C1 segment of cervical spinal cord (tissue), 14 donors: ENCODE results near the gene ZNF184.
"Not testable (repeated sequence)": the region's sequence is repeated elsewhere in the genome, so short reads cannot be mapped to it uniquely, and the experiment has no call there.

Experiments used
- DNase-seq, 14 donors: peaks; one replicate each; lab custom pipeline; 2025; lab: John Stamatoyannopoulos, UW

The ZNF184 gene

DNA sequence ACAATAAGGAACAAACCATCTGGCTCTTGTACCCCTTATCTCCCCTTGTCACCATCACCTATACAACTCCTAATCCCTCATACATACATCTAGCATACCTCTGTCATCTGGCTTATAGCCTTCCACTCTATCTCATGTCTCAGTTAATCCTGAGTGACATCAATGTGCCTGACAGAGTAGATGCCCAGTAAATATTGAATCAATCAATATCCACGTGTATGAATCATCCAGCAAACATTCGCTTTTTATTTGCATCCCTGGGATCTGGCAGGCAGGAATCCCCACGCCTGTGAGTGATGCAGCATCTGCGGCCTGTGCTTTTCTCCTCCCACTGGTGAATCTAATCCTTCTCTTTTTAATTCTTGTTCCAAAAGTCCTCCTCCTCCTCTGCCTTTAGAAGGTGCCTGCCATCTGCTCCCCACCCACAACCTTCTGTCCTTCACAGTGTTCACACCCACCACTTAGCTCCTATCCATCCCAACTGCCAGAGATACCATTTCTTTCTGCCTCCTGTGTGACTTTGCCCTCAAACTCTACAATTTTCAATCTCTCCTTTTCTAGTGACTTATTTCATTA, 46.8 kb downstream of the ZNF184 start:
- DNase-seq, result no peak

- DNase-seq, result not testable (repeated sequence)
Observed at GRCh38 chr6:27424851-27425250, 48.1 kb downstream of the ZNF184 start.

- peak in 4 of 14 donors; percentile 0 to 8 (median 2) for DNase-seq
Observed at GRCh38 chr6:27422651-27423332, 50.1 kb downstream of the ZNF184 start.

DNA sequence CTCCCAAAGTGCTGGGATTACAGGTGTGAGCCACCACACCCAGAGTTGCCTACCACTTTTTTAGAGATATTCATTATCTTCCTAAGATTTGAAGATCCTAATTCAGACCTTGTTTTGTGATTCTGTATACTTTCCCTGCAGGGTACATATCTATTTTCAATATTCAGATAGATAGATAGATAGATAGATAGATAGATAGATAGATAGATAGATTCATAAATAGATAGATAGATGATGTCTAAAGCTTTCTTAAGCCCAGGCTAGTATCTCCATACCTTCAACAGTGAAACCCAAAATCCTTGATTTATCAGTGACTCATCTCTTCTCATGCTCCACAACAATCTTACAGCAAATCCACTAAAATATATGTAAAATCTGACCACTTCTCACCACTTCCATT, 53.5 kb downstream of the ZNF184 start:
- DNase-seq, result no peak

DNA sequence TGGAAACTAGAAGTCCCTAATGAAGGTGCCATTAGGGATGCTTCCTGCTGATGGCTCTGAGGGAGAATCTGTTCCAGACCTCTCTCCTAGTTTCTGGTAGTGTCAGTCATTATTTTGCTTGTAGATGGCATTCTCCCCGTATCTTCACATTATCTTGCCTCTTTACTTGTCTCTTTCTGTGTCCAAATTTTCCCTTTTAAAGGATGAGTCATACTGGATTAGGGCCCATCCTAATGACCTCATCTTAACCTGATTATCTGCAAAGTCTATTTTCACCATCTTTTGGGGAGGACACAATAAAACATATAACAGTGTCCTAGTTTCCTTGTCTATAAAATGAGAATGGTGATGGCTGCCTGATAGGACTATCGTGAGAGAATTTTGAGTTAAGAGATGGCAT, 57.0 kb downstream of the ZNF184 start:
- no peak for DNase-seq

- DNase-seq, result no peak
Observed at GRCh38 chr6:27414996-27415395, 57.9 kb downstream of the ZNF184 start.

DNA sequence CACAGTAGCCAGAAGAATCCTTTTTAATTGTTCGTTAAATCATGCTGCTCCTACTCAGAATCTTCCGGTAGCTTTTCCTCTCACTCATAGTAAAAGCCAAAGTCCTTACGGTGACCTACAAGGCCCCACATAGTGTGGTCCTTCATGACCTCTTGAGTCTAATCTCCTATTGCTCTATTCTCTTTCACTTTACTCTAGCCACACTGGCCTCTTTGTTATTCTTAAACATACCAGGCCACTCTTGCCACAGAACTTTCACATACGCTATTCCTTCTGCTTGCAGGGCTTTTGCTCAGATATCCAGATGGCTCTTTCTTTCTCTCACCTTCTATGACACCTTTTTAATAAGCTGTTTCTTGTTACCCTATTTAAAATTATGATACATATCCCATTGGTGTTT, 58.6 kb downstream of the ZNF184 start:
- DNase-seq, result no peak

DNA sequence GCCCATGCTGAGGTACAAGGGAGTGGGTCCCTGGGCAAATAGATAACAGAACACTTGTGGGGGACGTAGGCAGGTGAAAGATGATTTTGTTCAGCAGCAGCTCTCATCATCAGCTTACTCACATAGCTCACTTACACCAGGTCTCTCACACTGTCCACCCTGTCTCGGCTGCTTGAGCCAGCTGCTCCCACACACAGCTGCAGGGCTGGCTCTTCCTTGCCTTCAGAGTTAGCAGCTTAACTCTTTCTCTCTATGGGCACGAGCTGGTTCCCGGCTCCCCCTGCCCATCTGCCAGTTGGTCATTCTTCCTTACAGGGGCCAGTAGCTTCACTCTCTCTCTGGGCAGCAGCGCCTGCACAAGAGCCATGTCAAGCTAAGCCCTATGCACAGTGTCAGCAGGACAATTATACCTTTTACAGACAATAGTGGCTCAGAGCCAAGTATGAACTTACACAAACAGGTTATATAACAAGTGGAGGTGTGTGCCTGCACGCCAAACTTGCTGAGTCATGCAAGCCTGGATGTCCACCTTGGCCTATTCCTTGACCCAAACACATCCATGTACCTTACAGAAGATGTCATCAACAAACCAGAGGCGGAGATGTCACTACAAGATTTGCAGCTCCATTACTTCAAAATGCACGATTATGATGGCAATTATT, 65.6 kb downstream of the ZNF184 start:
- DNase-seq, result no peak

GRCh38 chr6:27406085-27406484, 66.8 kb downstream of the ZNF184 start:
- DNase-seq, result no peak

DNA sequence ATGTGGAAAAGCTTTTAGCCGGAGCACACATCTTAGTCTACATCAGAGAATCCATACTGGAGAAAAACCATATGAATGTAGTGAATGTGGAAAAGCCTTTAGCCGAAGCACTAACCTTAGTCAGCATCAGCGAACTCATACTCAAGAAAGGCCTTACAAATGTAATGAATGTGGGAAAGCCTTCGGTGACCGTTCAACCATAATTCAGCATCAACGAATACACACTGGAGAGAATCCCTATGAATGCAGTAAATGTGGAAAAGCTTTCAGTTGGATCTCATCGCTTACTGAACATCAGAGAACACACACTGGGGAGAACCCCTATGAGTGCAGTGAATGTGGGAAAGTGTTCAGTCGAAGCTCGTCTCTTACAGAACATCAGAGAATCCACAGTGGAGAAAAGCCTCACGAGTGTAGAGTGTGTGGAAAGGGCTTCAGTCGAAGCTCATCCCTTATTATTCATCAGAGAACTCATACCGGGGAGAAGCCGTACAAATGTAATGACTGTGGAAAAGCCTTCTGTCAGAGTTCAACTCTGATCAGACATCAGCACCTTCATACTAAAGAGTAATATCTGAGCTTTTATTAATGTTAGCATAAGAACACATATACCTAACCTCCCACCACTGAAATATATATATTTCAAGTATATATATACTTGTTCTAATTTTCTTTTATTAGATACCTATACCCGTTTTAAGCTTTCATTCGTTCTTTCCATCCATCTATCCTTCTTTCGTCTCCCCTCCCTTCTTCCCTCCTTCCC, 71.8 kb downstream of the ZNF184 start:
- no peak for DNase-seq
